ENCODE data around the gene CUL3. TPM values are rescaled to one million over a fixed set of nuclear protein-coding genes. Genes with fewer than 3 reads are reported as not detected.

Gene CUL3
- total and polyA plus RNA-seq, 5 donors, result 61.2 to 72.4 (median 65.3) TPM

GRCh38 chr2:224440988-224441387 is 144.2 kb downstream of the CUL3 start:
- WGBS, result 82% methylated on average over 5 of the region's 5 CpGs
- ATAC-seq (no peak), DNase-seq (no peak)
- Histone ChIP-seq H3K27ac (ENCODE audit: low read length) (no peak overlapping the region), H3K27me3 (ENCODE audit: control insufficient read depth, insufficient read depth) (no peaks in the 10 kb centered on the region), H3K4me3 (ENCODE audit: low read length) (no peak overlapping the region), H3K4me1 (ENCODE audit: control insufficient read depth, insufficient read depth, low read length) (no peaks in the 10 kb centered on the region), H3K9me3 (ENCODE audit: control insufficient read depth, low read length) (no peaks in the 10 kb centered on the region)
- intact Hi-C loops (cut with DNase I), result loop anchor here in 2 of 4 donors (10.0 kb wide), 2 partner anchors 76 to 86 kb away; no protein-coding TSS in a partner anchor

- intact Hi-C loops (cut with DNase I), result no loop called here
- Histone ChIP-seq H3K4me1 (ENCODE audit: control insufficient read depth, insufficient read depth, low read length) (no peaks in the 10 kb centered on the region), H3K4me3 (ENCODE audit: low read length) (no peak overlapping the region), H3K9me3 (ENCODE audit: control insufficient read depth, low read length) (no peaks in the 10 kb centered on the region), H3K27ac (ENCODE audit: low read length) (no peak overlapping the region), H3K27me3 (ENCODE audit: control insufficient read depth, insufficient read depth) (no peaks in the 10 kb centered on the region)
- ATAC-seq (no peak), DNase-seq (no peak)
Measured at GRCh38 chr2:224438726-224439125, 146.4 kb downstream of the CUL3 start.

GRCh38 chr2:224436634-224437033 is 148.5 kb downstream of the CUL3 start:
- Histone ChIP-seq H3K27me3 (ENCODE audit: control insufficient read depth, insufficient read depth) (no peaks in the 10 kb centered on the region), H3K9me3 (ENCODE audit: control insufficient read depth, low read length) (no peaks in the 10 kb centered on the region), H3K4me3 (ENCODE audit: low read length) (no peak overlapping the region), H3K27ac (ENCODE audit: low read length) (no peak overlapping the region), H3K4me1 (ENCODE audit: control insufficient read depth, insufficient read depth, low read length) (no peaks in the 10 kb centered on the region)
- intact Hi-C loops (cut with DNase I), result no loop called here
- 97% methylated on average over 1 of the region's 1 CpG for WGBS
- ATAC-seq (no peak), DNase-seq (no peak)

- intact Hi-C loops (cut with DNase I), result no loop called here
- no peaks in the 10 kb centered on the region for H3K9me3 ChIP-seq (ENCODE audit: control insufficient read depth, low read length)
- no peaks in the 10 kb centered on the region for H3K4me1 ChIP-seq (ENCODE audit: control insufficient read depth, insufficient read depth, low read length)
- peak in 1 of 2 donors; percentile 23 for ATAC-seq
- no peak overlapping the region for H3K27ac ChIP-seq (ENCODE audit: low read length)
- DNase-seq, result no peak
- 76% methylated on average over 4 of the region's 4 CpGs for WGBS
- H3K27me3 ChIP-seq (ENCODE audit: control insufficient read depth, insufficient read depth), result no peaks in the 10 kb centered on the region
- H3K4me3 ChIP-seq (ENCODE audit: low read length), result no peak overlapping the region
Measured at GRCh38 chr2:224434618-224435017, 150.5 kb downstream of the CUL3 start.

- H3K9me3 ChIP-seq (ENCODE audit: control insufficient read depth, low read length), result no peaks in the 10 kb centered on the region
- DNase-seq (no peak), ATAC-seq (no peak)
- WGBS, result 76% methylated on average over 10 of the region's 10 CpGs
- intact Hi-C loops (cut with DNase I), result no loop called here
- H3K27ac ChIP-seq (ENCODE audit: low read length), result no peak overlapping the region
- H3K4me3 ChIP-seq (ENCODE audit: low read length), result no peak overlapping the region
- no peaks in the 10 kb centered on the region for H3K4me1 ChIP-seq (ENCODE audit: control insufficient read depth, insufficient read depth, low read length)
- no peaks in the 10 kb centered on the region for H3K27me3 ChIP-seq (ENCODE audit: control insufficient read depth, insufficient read depth)
Measured at GRCh38 chr2:224433442-224433841, 151.7 kb downstream of the CUL3 start.

- H3K9me3 ChIP-seq (ENCODE audit: control insufficient read depth, low read length), result no peaks in the 10 kb centered on the region
- H3K27me3 ChIP-seq (ENCODE audit: control insufficient read depth, insufficient read depth), result no peaks in the 10 kb centered on the region
- H3K27ac ChIP-seq (ENCODE audit: low read length), result no peak overlapping the region
- DNase-seq (no peak), ATAC-seq (no peak)
- H3K4me3 ChIP-seq (ENCODE audit: low read length), result no peak overlapping the region
- 81% methylated on average over 6 of the region's 6 CpGs for WGBS
- no peaks in the 10 kb centered on the region for H3K4me1 ChIP-seq (ENCODE audit: control insufficient read depth, insufficient read depth, low read length)
- intact Hi-C loops (cut with DNase I), result no loop called here
Measured at GRCh38 chr2:224432003-224432579, 153.1 kb downstream of the CUL3 start.

GRCh38 chr2:224429441-224429810 is 155.7 kb downstream of the CUL3 start:
- no peak for ATAC-seq
- Histone ChIP-seq H3K4me1 (ENCODE audit: control insufficient read depth, insufficient read depth, low read length) (no peaks in the 10 kb centered on the region), H3K4me3 (ENCODE audit: low read length) (no peak overlapping the region), H3K27ac (ENCODE audit: low read length) (no peak overlapping the region), H3K27me3 (ENCODE audit: control insufficient read depth, insufficient read depth) (no peaks in the 10 kb centered on the region), H3K9me3 (ENCODE audit: control insufficient read depth, low read length) (no peaks in the 10 kb centered on the region)
- intact Hi-C loops (cut with DNase I), result no loop called here
- DNase-seq, result no peak
- 71% methylated on average over 2 of the region's 2 CpGs for WGBS

- no peaks in the 10 kb centered on the region for H3K4me1 ChIP-seq (ENCODE audit: control insufficient read depth, insufficient read depth, low read length)
- H3K4me3 ChIP-seq (ENCODE audit: low read length), result no peak overlapping the region
- intact Hi-C loops (cut with DNase I), result no loop called here
- H3K27me3 ChIP-seq (ENCODE audit: control insufficient read depth, insufficient read depth), result no peaks in the 10 kb centered on the region
- DNase-seq (no peak), ATAC-seq (no peak)
- no peak overlapping the region for H3K27ac ChIP-seq (ENCODE audit: low read length)
- H3K9me3 ChIP-seq (ENCODE audit: control insufficient read depth, low read length), result no peaks in the 10 kb centered on the region
- 81% methylated on average over 3 of the region's 3 CpGs for WGBS
Measured at GRCh38 chr2:224428787-224429440, 156.2 kb downstream of the CUL3 start.

GRCh38 chr2:224427471-224427870 is 157.7 kb downstream of the CUL3 start:
- Histone ChIP-seq H3K4me1 (ENCODE audit: control insufficient read depth, insufficient read depth, low read length) (no peaks in the 10 kb centered on the region), H3K4me3 (ENCODE audit: low read length) (no peak overlapping the region), H3K9me3 (ENCODE audit: control insufficient read depth, low read length) (no peaks in the 10 kb centered on the region), H3K27ac (ENCODE audit: low read length) (no peak overlapping the region), H3K27me3 (ENCODE audit: control insufficient read depth, insufficient read depth) (no peaks in the 10 kb centered on the region)
- intact Hi-C loops (cut with DNase I), result no loop called here
- WGBS, result 69% methylated on average over 4 of the region's 4 CpGs
- no peak for DNase-seq
- ATAC-seq, result no peak

GRCh38 chr2:224426656-224427055 is 158.5 kb downstream of the CUL3 start:
- 63% methylated on average over 3 of the region's 3 CpGs for WGBS
- intact Hi-C loops (cut with DNase I), result no loop called here
- no peaks in the 10 kb centered on the region for H3K27me3 ChIP-seq (ENCODE audit: control insufficient read depth, insufficient read depth)
- no peak overlapping the region for H3K4me3 ChIP-seq (ENCODE audit: low read length)
- no peaks in the 10 kb centered on the region for H3K9me3 ChIP-seq (ENCODE audit: control insufficient read depth, low read length)
- no peak overlapping the region for H3K27ac ChIP-seq (ENCODE audit: low read length)
- DNase-seq (no peak), ATAC-seq (no peak)
- no peaks in the 10 kb centered on the region for H3K4me1 ChIP-seq (ENCODE audit: control insufficient read depth, insufficient read depth, low read length)

GRCh38 chr2:224421065-224421464 is 164.1 kb downstream of the CUL3 start:
- ATAC-seq (no peak), DNase-seq (no peak)
- Histone ChIP-seq H3K27me3 (ENCODE audit: control insufficient read depth, insufficient read depth) (no peaks in the 10 kb centered on the region), H3K27ac (ENCODE audit: low read length) (no peak overlapping the region), H3K4me1 (ENCODE audit: control insufficient read depth, insufficient read depth, low read length) (peaks cover 2% of the 10 kb centered on the region), H3K4me3 (ENCODE audit: low read length) (no peak overlapping the region), H3K9me3 (ENCODE audit: control insufficient read depth, low read length) (no peaks in the 10 kb centered on the region)
- intact Hi-C loops (cut with DNase I), result no loop called here
- 89% methylated on average over 2 of the region's 2 CpGs for WGBS
